ENCODE data around the gene TMEM221. TPM values are rescaled to one million over a fixed set of nuclear protein-coding genes. Genes with fewer than 3 reads are reported as not detected.

Gene TMEM221
- total and polyA plus RNA-seq, 2 donors (not counting 3 experiments of a cell fraction or from before 2014, with no cell fraction given) = 0.08 TPM; not detected in 1

- H3K79me2 ChIP-seq (ENCODE audit: control insufficient read depth, insufficient read depth, low read length) = no peaks in the 10 kb centered on the region
- dilution Hi-C loops (cut with MboI; ENCODE audit: extremely low pct_ligation_motif_present, low sequenced_read_pairs) (no loop called here), intact Hi-C loops (cut with micrococcal nuclease) (no loop called here)
- DNase-seq (ENCODE audit: low read depth, low spot score) (peak; percentile 64), FAIRE-seq (peak; percentile 42)
- no peak overlapping the region for H3K9ac ChIP-seq (replicated peaks; ENCODE audit: extremely low read depth, insufficient read depth, low read length)
- BruUV-seq (replicated peaks) = TSS peak; percentile 12
- H3K4me2 ChIP-seq (ENCODE audit: insufficient read depth, low read length) = no peak overlapping the region
- H2AFZ ChIP-seq (ENCODE audit: low read depth, low read length) = no peak overlapping the region
- H3K4me3 ChIP-seq (replicated peaks in 1 of 3; ENCODE audit: insufficient read depth in 1 of 3, low read depth in 1 of 3, low read length in 3 of 3) = no peak overlapping the region
- TF ChIP-seq JUN (IDR thresholded peaks at IDR 0.05; ENCODE audit: borderline replicate concordance, insufficient read depth, insufficient read length, low read depth) (peak; percentile 79), FOS (IDR thresholded peaks at IDR 0.05; ENCODE audit: borderline replicate concordance, insufficient read depth, low read length) (peak; percentile 62), EZH2 (IDR thresholded peaks at IDR 0.05; ENCODE audit: borderline replicate concordance, low read depth, low read length, severe bottlenecking) (no peak)
- ChIA-PET POLR2A (no interaction called here), CTCF (interaction anchor here (1.0 to 1.6 kb wide), 4 partner anchors 23 to 101 kb away, joined by 3 to 7 read pairs (median 4); partner anchors contain the start of gene PGLS)
- no peaks in the 10 kb centered on the region for H3K9me1 ChIP-seq (replicated peaks; ENCODE audit: control insufficient read depth, extremely low read depth, insufficient read depth, low read length)
- peaks cover 11% of the 10 kb centered on the region for H3K4me1 ChIP-seq (ENCODE audit: control insufficient read depth, extremely low read depth, insufficient read depth, low read length)
- no peaks in the 10 kb centered on the region for H3K9me3 ChIP-seq (replicated peaks; ENCODE audit: control insufficient read depth, insufficient read depth, low read length)
- no peak overlapping the region for H3K27ac ChIP-seq (ENCODE audit: insufficient read depth, low read depth, low read length)
- no peaks in the 10 kb centered on the region for H3K36me3 ChIP-seq (ENCODE audit: control insufficient read depth in 2 of 2, extremely low read depth in 1 of 2, insufficient read depth in 2 of 2, low read length in 2 of 2)
- no peaks in the 10 kb centered on the region for H3K27me3 ChIP-seq (ENCODE audit: control insufficient read depth in 2 of 2, insufficient read depth in 2 of 2, low read length in 2 of 2)
- H4K20me1 ChIP-seq (replicated peaks; ENCODE audit: control insufficient read depth, extremely low read depth, insufficient read depth, low read length) = no peaks in the 10 kb centered on the region
Measured at GRCh38 chr19:17473041-17473440, 24.6 kb upstream of the TMEM221 start.

DNA sequence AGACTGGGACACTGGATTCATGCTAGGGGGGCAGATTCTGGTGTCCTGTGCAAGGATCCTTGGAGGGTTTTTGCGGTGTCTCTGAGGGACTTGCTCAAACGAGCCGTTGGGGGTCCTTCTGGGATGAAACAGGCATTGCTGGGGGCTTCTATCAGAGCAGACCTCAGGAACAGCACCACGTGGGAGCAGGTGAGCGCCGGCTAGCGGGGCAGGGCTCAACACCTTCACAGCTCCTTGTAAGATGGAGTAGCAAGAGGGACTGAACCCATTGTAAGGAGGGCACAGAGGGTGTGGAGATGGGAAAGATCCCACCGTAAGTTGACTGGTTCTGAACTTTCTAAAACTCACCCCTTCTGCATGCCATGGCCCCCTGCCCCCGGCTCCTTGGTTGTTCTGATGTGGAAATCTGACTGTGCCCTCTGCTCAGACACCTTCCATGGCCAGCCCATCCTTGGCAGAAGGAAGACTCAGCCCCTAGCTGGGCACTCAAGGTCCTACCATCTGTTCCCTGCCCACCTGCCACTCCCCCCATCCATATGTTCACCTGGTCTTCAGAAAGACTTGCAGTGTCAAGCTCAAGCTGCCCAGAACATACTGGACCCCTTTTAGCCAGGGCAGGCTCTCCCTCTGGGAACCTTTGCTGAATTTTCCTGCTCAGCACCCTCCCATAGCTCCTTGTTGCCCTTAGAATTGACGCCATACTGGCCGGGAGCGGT is 23.1 kb upstream of the TMEM221 start:
- intact Hi-C loops (cut with micrococcal nuclease) (loop anchor here (2.0 kb wide), 2 partner anchors 17 to 53 kb away; no protein-coding TSS in a partner anchor), dilution Hi-C loops (cut with MboI; ENCODE audit: extremely low pct_ligation_motif_present, low sequenced_read_pairs) (no loop called here)
- no peak overlapping the region for H2AFZ ChIP-seq (ENCODE audit: low read depth, low read length)
- POLR2A ChIA-PET = no interaction called here
- CTCF ChIA-PET = interaction anchor here (0.6 to 2.7 kb wide), 4 partner anchors 25 to 126 kb away, joined by 3 to 13 read pairs (median 3); partner anchors contain the start of gene MVB12A
- FAIRE-seq = no peak
- H3K9me3 ChIP-seq (replicated peaks; ENCODE audit: control insufficient read depth, insufficient read depth, low read length) = no peaks in the 10 kb centered on the region
- H3K27me3 ChIP-seq (ENCODE audit: control insufficient read depth in 2 of 2, insufficient read depth in 2 of 2, low read length in 2 of 2) = no peaks in the 10 kb centered on the region
- BruUV-seq (replicated peaks) = no TSS peak
- no peaks in the 10 kb centered on the region for H3K9me1 ChIP-seq (replicated peaks; ENCODE audit: control insufficient read depth, extremely low read depth, insufficient read depth, low read length)
- peak overlapping the region; percentile 59 for H3K4me2 ChIP-seq (ENCODE audit: insufficient read depth, low read length)
- no peak for DNase-seq (ENCODE audit: low read depth, low spot score)
- no peaks in the 10 kb centered on the region for H3K36me3 ChIP-seq (ENCODE audit: control insufficient read depth in 2 of 2, extremely low read depth in 1 of 2, insufficient read depth in 2 of 2, low read length in 2 of 2)
- H4K20me1 ChIP-seq (replicated peaks; ENCODE audit: control insufficient read depth, extremely low read depth, insufficient read depth, low read length) = no peaks in the 10 kb centered on the region
- TF ChIP-seq FOS (IDR thresholded peaks at IDR 0.05; ENCODE audit: borderline replicate concordance, insufficient read depth, low read length) = no peak
- TF ChIP-seq CTCF (IDR thresholded peaks at IDR 0.05; ENCODE audit: extremely low read depth in 1 of 2, insufficient read depth in 1 of 2, low read depth in 1 of 2, low read length in 2 of 2) = no peak
- TF ChIP-seq JUN (IDR thresholded peaks at IDR 0.05; ENCODE audit: borderline replicate concordance, insufficient read depth, insufficient read length, low read depth) = no peak
- no peaks in the 10 kb centered on the region for H3K79me2 ChIP-seq (ENCODE audit: control insufficient read depth, insufficient read depth, low read length)
- peaks cover 11% of the 10 kb centered on the region for H3K4me1 ChIP-seq (ENCODE audit: control insufficient read depth, extremely low read depth, insufficient read depth, low read length)
- peak overlapping the region; percentile 49 for H3K9ac ChIP-seq (replicated peaks; ENCODE audit: extremely low read depth, insufficient read depth, low read length)
- H3K27ac ChIP-seq (ENCODE audit: insufficient read depth, low read depth, low read length) = no peak overlapping the region
- H3K4me3 ChIP-seq (replicated peaks in 1 of 3; ENCODE audit: insufficient read depth in 1 of 3, low read depth in 1 of 3, low read length in 3 of 3) = no peak overlapping the region

Data from endothelial cell of umbilical vein (primary cell).